HepG2 (cell line): ENCODE data around the gene PCOLCE2.

ENCODE experiments used
- BCL6 ChIP-seq: IDR thresholded peaks from 2 replicates; pipeline ENCODE4 v1.6.1; 2016; ENCODE audit warnings: missing genetic modification reagents, missing compliant biosample characterization
- EHMT2 ChIP-seq: fragments of 200-600 bp; sonication (generic); IDR thresholded peaks from 2 replicates; pipeline ENCODE4 v1.7.0; 2017; ENCODE audit warnings: antibody characterized with exemption, low read depth, low read length, borderline replicate concordance
- SMAD1 ChIP-seq: sonication (generic); formaldehyde crosslinking; IDR thresholded peaks from 2 replicates; pipeline ENCODE4 v1.4.0; 2020; ENCODE audit warnings: missing genetic modification reagents, low read depth, mild to moderate bottlenecking, borderline replicate concordance

- TF ChIP-seq EHMT2 (no peak), BCL6 (CRISPR knock-in tag) (no peak), SMAD1 (no peak)
Observed at GRCh38 chr3:142934887-142935269, 46.0 kb upstream of the PCOLCE2 start.
